ENCODE measurements around the gene RAPSN. TPM values are rescaled to one million over a fixed set of nuclear protein-coding genes. Genes with fewer than 3 reads are reported as not detected.

Gene RAPSN
- total RNA-seq, 4 donors from 2014 or later: not detected

GRCh38 chr11:47443817-47444216 is 5.1 kb downstream of the RAPSN start:
- Histone ChIP-seq H3K4me3 (no peak overlapping the region), H3K36me3 (no peaks in the 10 kb centered on the region), H3K9me3 (no peaks in the 10 kb centered on the region), H3K27ac (no peak overlapping the region), H3K27me3 (no peaks in the 10 kb centered on the region), H3K4me1 (no peaks in the 10 kb centered on the region)
- TF ChIP-seq POLR2AphosphoS5 (IDR thresholded peaks at IDR 0.05) (no peak), EP300 (IDR thresholded peaks at IDR 0.05; ENCODE audit: low read depth) (no peak), POLR2A (IDR thresholded peaks at IDR 0.05) (no peak), CTCF (IDR thresholded peaks at IDR 0.05) (no peak)
- WGBS, 2 donors (ENCODE audit: low coverage in 1 of 2): 88 to 94% methylated on average over 2 to 3 of the region's 3 CpGs
- in situ Hi-C loops (cut with MboI; ENCODE audit: low pct_ligation_motif_present in 1 of 4, low pct_unique_long_range_greater_than_20kb in 1 of 4, low sequenced_read_pairs in 3 of 4) (no loop called here), intact Hi-C loops (cut with DNase I; ENCODE audit: low total_unique reads) (no loop called here)
- DNase-seq: no peak

GRCh38 chr11:47443028-47443700 is 5.8 kb downstream of the RAPSN start:
- in situ Hi-C loops (cut with MboI; ENCODE audit: low pct_ligation_motif_present in 1 of 4, low pct_unique_long_range_greater_than_20kb in 1 of 4, low sequenced_read_pairs in 3 of 4) (no loop called here), intact Hi-C loops (cut with DNase I; ENCODE audit: low total_unique reads) (no loop called here)
- Histone ChIP-seq H3K4me3 (no peak overlapping the region), H3K27ac (no peak overlapping the region), H3K4me1 (no peaks in the 10 kb centered on the region), H3K9me3 (no peaks in the 10 kb centered on the region), H3K36me3 (no peaks in the 10 kb centered on the region), H3K27me3 (no peaks in the 10 kb centered on the region)
- TF ChIP-seq POLR2A (IDR thresholded peaks at IDR 0.05) (no peak), EP300 (IDR thresholded peaks at IDR 0.05; ENCODE audit: low read depth) (no peak), POLR2AphosphoS5 (IDR thresholded peaks at IDR 0.05) (no peak)
- WGBS, 2 donors (ENCODE audit: low coverage in 1 of 2): 85 to 90% methylated on average over 2 to 12 of the region's 12 CpGs
- no peak for DNase-seq

- no peaks in the 10 kb centered on the region for H3K36me3 ChIP-seq
- no peak for DNase-seq
- intact Hi-C loops (cut with DNase I; ENCODE audit: low total_unique reads): no loop called here
- in situ Hi-C loops (cut with MboI; ENCODE audit: low pct_ligation_motif_present in 1 of 4, low pct_unique_long_range_greater_than_20kb in 1 of 4, low sequenced_read_pairs in 3 of 4): no loop called here
- peaks cover 0 to 6% (median 3%) of the 10 kb centered on the region in 4 donors for H3K4me1 ChIP-seq
- H3K9me3 ChIP-seq: no peaks in the 10 kb centered on the region
- H3K4me3 ChIP-seq: no peak overlapping the region
- H3K27ac ChIP-seq: no peak overlapping the region
- WGBS, 2 donors (ENCODE audit: low coverage in 1 of 2): 93% methylated on average over 8 of the region's 8 CpGs; no CpG with 5 or more reads in 1 of the 2 donors
- no peak for TF ChIP-seq EP300 (IDR thresholded peaks at IDR 0.05; ENCODE audit: low read depth)
- no peak for TF ChIP-seq CTCF (IDR thresholded peaks at IDR 0.05)
- no peak for TF ChIP-seq POLR2AphosphoS5 (IDR thresholded peaks at IDR 0.05)
- no peak for TF ChIP-seq POLR2A (IDR thresholded peaks at IDR 0.05)
- no peaks in the 10 kb centered on the region for H3K27me3 ChIP-seq
These were observed 6.4 kb downstream of the RAPSN start for GRCh38 chr11:47442514-47442913.

GRCh38 chr11:47441421-47441820 is 7.5 kb downstream of the RAPSN start:
- no peak for TF ChIP-seq EP300 (IDR thresholded peaks at IDR 0.05; ENCODE audit: low read depth)
- no peak for TF ChIP-seq POLR2A (IDR thresholded peaks at IDR 0.05)
- TF ChIP-seq POLR2AphosphoS5 (IDR thresholded peaks at IDR 0.05): no peak
- TF ChIP-seq CTCF (IDR thresholded peaks at IDR 0.05): no peak
- Histone ChIP-seq H3K4me1 (peaks cover 0 to 9% (median 3%) of the 10 kb centered on the region in 4 donors), H3K27ac (no peak overlapping the region), H3K27me3 (no peaks in the 10 kb centered on the region), H3K9me3 (no peaks in the 10 kb centered on the region), H3K36me3 (no peaks in the 10 kb centered on the region), H3K4me3 (no peak overlapping the region)
- WGBS, 2 donors (ENCODE audit: low coverage in 1 of 2): 86% methylated on average over 12 of the region's 12 CpGs; no CpG with 5 or more reads in 1 of the 2 donors
- intact Hi-C loops (cut with DNase I; ENCODE audit: low total_unique reads) (no loop called here), in situ Hi-C loops (cut with MboI; ENCODE audit: low pct_ligation_motif_present in 1 of 4, low pct_unique_long_range_greater_than_20kb in 1 of 4, low sequenced_read_pairs in 3 of 4) (no loop called here)
- DNase-seq: no peak

All from transverse colon (tissue), 4 donors.